ENCODE measurements around the gene OBSCN.
A peak's percentile ranks its signal among the peaks of the same experiment; 100 is the strongest.

OBSCN gene

GRCh38 chr1:228408869-228409805 lies 201.3 kb downstream of the OBSCN start:
- DNase-seq (ENCODE audit: low read depth, low spot score): no peak
- no peak overlapping the region for H3K4me3 ChIP-seq (ENCODE audit: low read length)

- H3K4me3 ChIP-seq (ENCODE audit: low read length): no peak overlapping the region
- DNase-seq (ENCODE audit: low read depth, low spot score): no peak
Observed at GRCh38 chr1:228410015-228410414, 202.2 kb downstream of the OBSCN start.

DNA sequence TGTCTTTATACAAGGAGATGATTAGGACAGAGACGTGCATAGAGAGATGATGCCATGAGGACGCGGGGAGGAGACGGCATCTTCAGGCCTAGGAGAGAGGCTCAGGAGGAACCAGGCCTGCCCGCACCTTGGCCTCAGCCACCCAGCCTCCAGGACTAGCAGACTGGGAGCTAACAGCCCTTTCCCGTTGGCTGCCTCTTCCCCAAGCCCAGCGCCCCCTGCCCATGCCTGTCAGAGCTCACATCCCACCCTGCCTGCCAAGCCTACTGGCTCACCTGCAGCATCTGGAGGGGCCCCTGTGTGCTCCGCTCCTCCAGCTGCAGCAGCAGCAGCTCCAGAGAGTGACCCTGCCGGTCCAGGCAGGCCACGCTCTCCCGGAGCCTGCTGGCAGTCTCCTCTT lies 202.8 kb downstream of the OBSCN start:
- no peak for DNase-seq (ENCODE audit: low read depth, low spot score)

GRCh38 chr1:228411121-228411520 lies 203.3 kb downstream of the OBSCN start:
- no peak for DNase-seq (ENCODE audit: low read depth, low spot score)
- H3K4me3 ChIP-seq (ENCODE audit: low read length): no peak overlapping the region

More for the DNA sequence above, 202.8 kb downstream of the OBSCN start:
- H3K4me3 ChIP-seq (ENCODE audit: low read length): no peak overlapping the region

- DNase-seq (ENCODE audit: low read depth, low spot score): no peak
- no peak overlapping the region for H3K4me3 ChIP-seq (ENCODE audit: low read length)
Observed at GRCh38 chr1:228411548-228412430, 203.9 kb downstream of the OBSCN start.

DNA sequence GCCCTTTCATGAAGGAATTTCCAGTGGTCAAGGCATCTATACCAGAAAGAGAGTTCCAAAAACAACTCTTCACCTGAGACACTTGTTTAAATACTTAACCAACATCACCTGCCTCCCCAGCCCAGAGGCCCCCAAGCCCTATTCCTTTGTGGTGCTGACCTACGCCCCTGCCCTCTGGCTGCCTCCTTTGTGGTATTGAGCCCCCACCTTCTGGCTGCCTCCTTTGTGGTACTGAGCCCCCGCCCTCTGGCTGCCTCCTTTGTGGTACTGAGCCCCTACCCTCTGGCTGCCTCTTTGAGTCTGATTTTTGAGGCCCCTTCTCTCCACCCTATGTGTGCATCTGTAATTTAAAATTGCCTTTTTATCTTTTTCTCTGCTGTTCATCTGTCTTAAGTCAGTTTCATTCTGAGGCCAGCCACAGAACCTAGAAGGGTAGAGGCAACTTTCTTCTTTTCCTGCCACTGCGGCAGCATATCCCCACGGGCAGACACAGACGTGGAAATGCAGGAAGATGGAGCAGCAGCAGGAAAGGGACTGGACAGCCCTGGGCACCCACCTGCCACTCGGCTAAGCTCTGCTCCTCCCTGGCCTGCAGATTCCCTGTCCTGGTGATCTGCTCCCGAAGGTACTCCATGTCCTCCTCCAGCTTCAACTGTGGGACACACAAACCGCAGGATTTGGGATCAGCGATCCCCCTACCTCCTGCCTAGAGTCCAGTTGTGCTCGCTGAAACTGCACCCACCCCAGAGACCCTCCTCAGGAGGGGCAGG lies 205.6 kb downstream of the OBSCN start:
- no peak overlapping the region for H3K4me3 ChIP-seq (ENCODE audit: low read length)

DNA sequence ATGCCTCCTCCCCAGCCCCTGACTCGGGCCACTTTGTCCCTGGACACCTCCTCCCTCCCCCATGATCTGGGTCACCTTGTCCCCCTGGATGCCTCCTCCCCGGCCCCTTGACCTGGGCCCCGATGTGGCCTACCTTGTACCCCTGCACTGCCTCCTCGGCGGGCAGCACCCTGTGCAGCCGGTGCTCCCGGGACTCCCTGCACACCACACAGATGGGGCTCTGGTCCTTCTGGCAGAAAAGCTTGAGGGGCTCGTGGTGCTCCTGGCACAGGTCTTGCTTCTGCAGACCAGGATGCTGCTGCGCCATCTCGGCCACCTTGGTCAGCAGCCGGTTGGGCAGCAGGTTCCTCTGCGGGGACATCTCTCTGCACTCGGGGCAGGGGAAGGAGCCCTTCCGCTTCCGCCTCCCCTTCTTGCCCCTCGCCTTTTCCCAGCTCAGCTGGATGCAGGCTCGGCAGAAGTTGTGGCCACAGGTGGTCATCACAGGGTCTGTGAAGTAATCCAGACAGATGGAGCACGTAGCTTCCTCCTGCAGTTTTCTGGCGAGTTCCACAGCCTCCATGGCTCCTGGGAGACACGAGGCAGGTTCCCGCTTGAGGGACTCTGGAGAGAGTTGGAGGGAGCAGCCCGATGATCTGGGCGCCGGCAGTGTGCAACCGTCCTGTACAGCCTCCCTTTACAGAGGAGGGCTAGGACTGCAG lies 206.8 kb downstream of the OBSCN start:
- no peak for DNase-seq (ENCODE audit: low read depth, low spot score)
- H3K4me3 ChIP-seq (ENCODE audit: low read length): no peak overlapping the region

More for the DNA sequence above, 205.6 kb downstream of the OBSCN start:
- DNase-seq (ENCODE audit: low read depth, low spot score): no peak

DNA sequence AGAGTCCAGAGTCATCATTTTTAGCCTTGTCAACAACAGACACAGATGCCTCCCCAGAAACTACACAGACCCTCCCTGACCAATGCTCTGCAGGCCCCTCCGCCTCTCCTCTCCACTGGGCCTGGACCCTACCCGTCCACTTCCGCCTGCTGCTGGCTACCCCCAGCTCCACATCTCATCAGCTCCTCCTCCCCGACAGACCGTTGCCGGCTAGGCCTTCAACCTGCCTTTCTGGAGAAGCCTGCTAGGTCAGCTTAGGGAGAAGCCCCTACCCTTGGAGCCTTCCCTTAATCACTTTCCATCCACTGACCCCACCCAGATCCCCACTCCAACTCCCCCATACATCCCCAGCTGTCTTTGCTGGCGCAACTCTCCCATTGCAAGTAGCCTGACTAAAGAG lies 207.4 kb downstream of the OBSCN start:
- DNase-seq (ENCODE audit: low read depth, low spot score): no peak
- H3K4me3 ChIP-seq (ENCODE audit: low read length): no peak overlapping the region

GRCh38 chr1:228415853-228416216 lies 208.0 kb downstream of the OBSCN start:
- no peak for DNase-seq (ENCODE audit: low read depth, low spot score)
- H3K4me3 ChIP-seq (ENCODE audit: low read length): no peak overlapping the region

DNA sequence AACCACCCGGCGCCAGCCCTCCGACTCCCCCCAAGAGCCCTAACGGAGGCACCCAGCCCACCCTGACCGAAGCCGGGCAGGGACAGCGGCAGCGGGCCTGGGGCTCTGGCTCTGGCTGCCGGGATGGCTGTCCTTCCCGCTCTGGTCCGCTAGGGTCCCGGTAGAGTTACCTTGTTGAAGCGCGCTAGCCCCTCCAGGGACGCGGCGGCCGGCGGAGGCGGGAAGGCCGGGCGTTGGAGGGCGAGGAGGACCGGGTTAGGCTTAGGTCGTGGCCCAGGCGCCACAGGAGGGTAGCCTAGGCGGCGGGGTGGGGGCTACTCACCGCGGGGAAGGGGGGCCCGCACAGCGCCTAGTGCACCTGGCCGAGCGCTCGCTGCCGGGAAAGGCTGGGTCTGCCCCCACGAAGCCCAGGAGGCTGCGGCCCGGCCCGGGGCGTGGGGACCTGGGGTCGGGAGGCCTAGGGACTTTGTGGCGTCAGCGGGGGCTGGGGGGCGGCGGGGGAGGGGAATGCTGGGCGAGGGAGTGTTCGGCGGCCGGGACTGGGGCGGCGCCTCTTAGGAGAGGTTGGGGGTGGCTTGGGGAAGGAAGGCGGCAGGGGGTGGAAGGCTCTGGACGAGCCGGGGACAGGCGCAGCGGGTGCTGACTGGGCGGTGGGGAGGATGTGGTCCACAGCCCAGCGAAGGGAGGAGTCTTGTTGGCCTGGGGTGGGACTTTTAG lies 208.5 kb downstream of the OBSCN start, which contains the start of gene TRIM17:
TRIM17 (minus strand) TSS at position 645 of the 717 bp plus-strand sequence. CDS start 1,789 bp downstream, outside the sequence.
- DNase-seq (ENCODE audit: low read depth, low spot score): no peak

DNA sequence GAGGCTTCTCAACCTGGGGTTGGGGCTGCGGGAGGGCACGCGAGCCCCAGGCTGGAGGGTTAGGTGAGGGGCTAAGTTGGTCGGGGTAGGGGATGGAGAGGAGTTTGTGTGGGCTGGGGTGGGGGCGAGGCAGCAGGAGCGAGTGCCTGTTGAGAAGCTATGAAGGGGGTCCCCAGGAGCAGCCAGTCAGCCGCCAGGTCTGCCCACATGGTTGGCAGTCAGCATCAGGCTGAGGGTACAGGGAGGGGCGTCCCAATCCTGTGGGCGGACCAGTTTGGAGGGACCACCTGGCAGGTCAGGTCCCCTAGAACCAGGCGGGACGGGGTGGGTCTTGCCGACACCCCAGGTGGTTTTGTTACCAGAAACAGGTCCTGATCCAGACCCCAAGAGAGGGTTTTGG lies 209.2 kb downstream of the OBSCN start:
- DNase-seq (ENCODE audit: low read depth, low spot score): no peak
- H3K4me3 ChIP-seq (ENCODE audit: low read length): no peak overlapping the region

More for the DNA sequence above, 208.5 kb downstream of the OBSCN start, which contains the start of gene TRIM17:
- H3K4me3 ChIP-seq (ENCODE audit: low read length): no peak within 1 kb of the TSS

GRCh38 chr1:228417483-228418203 lies 209.8 kb downstream of the OBSCN start:
- DNase-seq (ENCODE audit: low read depth, low spot score): no peak
- H3K4me3 ChIP-seq (ENCODE audit: low read length): no peak overlapping the region

DNA sequence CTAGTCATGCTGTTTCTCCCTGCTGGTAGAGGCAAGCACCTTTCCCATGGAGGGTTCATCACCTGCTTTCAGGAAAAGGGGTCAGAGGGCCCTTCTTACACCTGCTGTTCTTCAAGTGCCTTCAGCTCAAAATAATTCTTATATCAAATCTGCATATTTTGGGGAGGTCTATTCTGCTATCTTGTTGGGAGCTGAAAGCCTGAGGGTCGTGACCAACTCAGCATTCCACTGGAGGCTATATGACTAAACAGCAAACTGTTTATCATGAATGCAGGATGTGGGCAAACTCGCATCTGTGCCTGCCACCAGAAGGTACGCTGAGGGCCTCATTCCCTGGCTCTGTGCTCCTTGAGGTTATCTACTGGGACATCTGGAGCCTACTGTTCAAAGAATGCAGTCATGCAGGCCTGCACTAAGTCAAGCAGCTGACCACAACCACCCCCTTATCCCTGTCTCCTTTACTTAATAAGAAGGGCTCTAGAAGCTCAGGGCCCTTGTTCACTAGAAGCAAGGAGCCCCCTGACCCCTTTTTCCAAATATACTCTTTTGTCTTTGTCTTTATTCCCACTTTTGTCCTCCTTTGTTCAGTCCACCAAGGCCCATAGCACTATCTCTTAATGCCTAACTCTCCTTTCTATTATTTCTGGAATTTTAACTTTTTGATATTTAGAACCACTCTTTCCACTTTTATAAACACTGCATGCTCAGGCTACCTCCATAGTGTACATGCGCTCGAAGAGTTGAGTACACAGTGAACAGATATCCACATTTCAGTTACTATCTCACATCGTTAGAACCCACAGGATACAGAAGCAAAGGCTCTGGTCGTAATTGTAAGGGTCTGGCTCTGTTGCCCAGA lies 213.4 kb downstream of the OBSCN start:
- peak; percentile 92 for DNase-seq (ENCODE audit: low read depth, low spot score)
- no peak overlapping the region; the same call in 1 of the 2 replicates for H3K4me3 ChIP-seq (ENCODE audit: low read length)

GRCh38 chr1:228423404-228424053 lies 215.7 kb downstream of the OBSCN start:
- no peak for DNase-seq (ENCODE audit: low read depth, low spot score)

DNA sequence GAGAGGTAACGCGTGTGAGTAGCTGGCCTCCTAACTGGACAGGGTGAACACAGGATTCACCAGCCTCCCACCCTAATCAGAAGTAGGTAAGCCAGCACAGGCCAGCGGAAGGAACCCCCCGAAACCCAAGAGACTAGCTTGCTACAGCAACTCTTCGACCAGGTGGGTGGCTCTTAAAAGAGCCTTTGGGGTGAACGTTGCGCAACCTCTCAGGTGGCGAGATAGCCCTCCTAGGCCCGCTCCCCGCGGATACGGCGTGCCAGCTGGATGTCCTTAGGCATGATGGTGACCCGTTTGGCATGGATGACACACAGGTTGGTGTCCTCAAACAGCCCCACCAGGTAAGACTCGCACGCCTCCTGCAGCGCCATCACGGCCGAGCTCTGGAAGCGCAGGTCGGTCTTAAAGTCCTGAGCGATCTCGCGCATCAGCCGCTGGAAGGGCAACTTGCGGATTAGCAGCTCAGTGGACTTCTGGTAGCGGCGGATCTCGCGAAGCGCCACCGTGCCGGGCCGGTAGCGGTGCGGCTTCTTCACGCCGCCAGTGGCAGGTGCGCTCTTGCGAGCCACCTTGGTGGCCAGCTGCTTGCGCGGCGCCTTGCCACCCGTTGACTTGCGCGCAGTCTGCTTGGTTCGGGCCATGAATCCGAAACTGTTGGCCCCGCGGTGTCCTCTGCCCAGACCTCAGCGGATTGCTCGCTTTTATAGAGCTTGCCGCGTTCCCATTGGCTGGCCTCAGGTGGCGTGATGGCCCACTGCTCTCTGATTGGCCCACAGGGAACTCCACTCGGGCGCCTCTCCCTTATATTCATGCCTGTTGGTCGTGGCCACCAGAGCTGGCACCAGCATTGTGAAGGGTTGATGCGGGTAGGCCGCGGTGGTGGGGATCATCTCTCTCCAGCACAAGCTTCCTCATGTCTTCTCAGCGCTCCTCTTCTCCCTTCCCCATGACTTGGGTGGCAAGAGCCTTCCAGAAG lies 217.1 kb downstream of the OBSCN start:
- H3K4me3 ChIP-seq (ENCODE audit: low read length): no peak overlapping the region
- DNase-seq (ENCODE audit: low read depth, low spot score): no peak

More at GRCh38 chr1:228423404-228424053, 215.7 kb downstream of the OBSCN start:
- no peak overlapping the region for H3K4me3 ChIP-seq (ENCODE audit: low read length)
